GM03348 (cell line): Measurements from ENCODE around the gene PON3.
"Not testable (repeated sequence)": the region's sequence is repeated elsewhere in the genome, so short reads cannot be mapped to it uniquely, and the experiment has no call there.

Experiments
- DNase-seq: peaks from one replicate; pipeline ENCODE4 v3.0.0; 2012; ENCODE audit warnings: low spot score

PON3 gene

GRCh38 chr7:95411666-95412065 is 15.5 kb upstream of the PON3 start:
- DNase-seq: no peak

- DNase-seq: no peak
Observed at GRCh38 chr7:95411036-95411435, 14.9 kb upstream of the PON3 start.

- no peak for DNase-seq
Observed at GRCh38 chr7:95407751-95408150, 11.6 kb upstream of the PON3 start.

GRCh38 chr7:95405800-95406199 is 9.6 kb upstream of the PON3 start:
- DNase-seq: no peak

- DNase-seq: no peak
Observed at GRCh38 chr7:95405208-95405607, 9.0 kb upstream of the PON3 start.

- peak; percentile 9 for DNase-seq
Observed at GRCh38 chr7:95404316-95404865, 8.2 kb upstream of the PON3 start.

GRCh38 chr7:95398155-95398940 is 2.2 kb upstream of the PON3 start:
- DNase-seq: no peak

GRCh38 chr7:95397381-95397780 is 1.2 kb upstream of the PON3 start:
- DNase-seq: no peak

- DNase-seq: no peak
Observed at GRCh38 chr7:95395755-95396135, 430 bp downstream of the PON3 start.

GRCh38 chr7:95394370-95394769 is 1.8 kb downstream of the PON3 start:
- no peak for DNase-seq

- DNase-seq: no peak
Observed at GRCh38 chr7:95391761-95392160, 4.4 kb downstream of the PON3 start.

- no peak for DNase-seq
Observed at GRCh38 chr7:95389516-95389915, 6.7 kb downstream of the PON3 start.

- not testable (repeated sequence) for DNase-seq
Observed at GRCh38 chr7:95379457-95379856, 16.7 kb downstream of the PON3 start.

- no peak for DNase-seq
Observed at GRCh38 chr7:95376632-95377400, 19.4 kb downstream of the PON3 start.

- DNase-seq: no peak
Observed at GRCh38 chr7:95375591-95376257, 20.5 kb downstream of the PON3 start.

- DNase-seq: no peak
Observed at GRCh38 chr7:95373323-95373722, 22.9 kb downstream of the PON3 start.

GRCh38 chr7:95368235-95368634 is 27.9 kb downstream of the PON3 start:
- DNase-seq: no peak

GRCh38 chr7:95367606-95368005 is 28.6 kb downstream of the PON3 start:
- DNase-seq: no peak

GRCh38 chr7:95365151-95365550 is 31.0 kb downstream of the PON3 start:
- DNase-seq: no peak

GRCh38 chr7:95357623-95358022 is 38.6 kb downstream of the PON3 start:
- no peak for DNase-seq

- DNase-seq: no peak
Observed at GRCh38 chr7:95342642-95343307, 53.4 kb downstream of the PON3 start.

- no peak for DNase-seq
Observed at GRCh38 chr7:95342029-95342428, 54.1 kb downstream of the PON3 start.
